PC-9 (cell line): ENCODE measurements around the gene CCDC88C. TPM values are rescaled to one million over a fixed set of nuclear protein-coding genes. Genes with fewer than 3 reads are reported as not detected.
"Not testable (repeated sequence)": the region's sequence is repeated elsewhere in the genome, so short reads cannot be mapped to it uniquely, and the experiment has no call there.

ENCODE experiments used
- BruUV-seq: library from RNA; stranded (reverse); fragments of 400-500 nt; replicated peaks from 2 replicates; lab custom pipeline; 2021; lab: Mats Ljungman, UMichigan
- CTCF ChIA-PET: fragments of 300-600 bp; sonication (Branson Sonifier 250); formaldehyde crosslinking; loops from one replicate; lab custom pipeline; 2022; ENCODE audit warnings: antibody characterized with exemption; lab: Charles Lee
- POLR2A ChIA-PET: fragments of 300-600 bp; sonication (Branson Sonifier 250); formaldehyde crosslinking; loops from one replicate; lab custom pipeline; 2022; ENCODE audit warnings: antibody characterized with exemption; ENCODE audit not compliant: unreplicated experiment; lab: Charles Lee
- DNase-seq, 2 experiments: peaks; one replicate each; pipeline versions ENCODE4 v3.0.0 to v3.0.0-alpha.2; 2015 to 2022; ENCODE audit warnings: mixed read lengths in 1 of 2
- H2AFZ ChIP-seq: fragments of 200-600 bp; sonication (generic); 2 replicates; pipeline ENCODE4 v1.8.1; 2017; ENCODE audit warnings: antibody characterized with exemption
- H3F3A ChIP-seq: fragments of 200-600 bp; sonication (generic); 2 replicates; pipeline ENCODE4 v1.8.1; 2017; ENCODE audit warnings: antibody characterized with exemption, mild to moderate bottlenecking, low read depth; ENCODE audit not compliant: insufficient read depth
- H3K27ac ChIP-seq: fragments of 200-600 bp; sonication (generic); 2 replicates; pipeline ENCODE4 v1.6.1; 2016; ENCODE audit warnings: mixed run types
- H3K27me3 ChIP-seq: fragments of 200-600 bp; sonication (generic); 2 replicates; pipeline ENCODE4 v1.6.1; 2016; ENCODE audit warnings: low read depth, mixed run types; ENCODE audit not compliant: insufficient read depth
- H3K36me3 ChIP-seq: fragments of 200-600 bp; sonication (generic); 2 replicates; pipeline ENCODE4 v1.6.1; 2016; ENCODE audit warnings: low read depth, mixed run types
- H3K4me1 ChIP-seq: fragments of 200-600 bp; sonication (generic); replicated peaks from 2 replicates; pipeline ENCODE4 v1.6.1; 2016; ENCODE audit warnings: mixed run types; ENCODE audit not compliant: insufficient read depth
- H3K4me2 ChIP-seq: fragments of 200-600 bp; sonication (generic); 2 replicates; pipeline ENCODE4 v1.6.1; 2017; ENCODE audit warnings: mixed run types
- H3K4me3 ChIP-seq: fragments of 200-600 bp; sonication (generic); 2 replicates; pipeline ENCODE4 v1.6.1; 2016; ENCODE audit warnings: mixed run types
- H3K79me2 ChIP-seq: fragments of 200-600 bp; sonication (generic); 2 replicates; pipeline ENCODE4 v1.6.1; 2017; ENCODE audit warnings: low read depth, mixed run types
- H3K9me2 ChIP-seq: fragments of 200-600 bp; sonication (generic); 2 replicates; pipeline ENCODE4 v1.8.1; 2017; ENCODE audit warnings: mild to moderate bottlenecking; ENCODE audit not compliant: insufficient read depth
- H3K9me3 ChIP-seq: fragments of 200-600 bp; sonication (generic); 2 replicates; pipeline ENCODE4 v1.8.1; 2016; ENCODE audit warnings: low read depth; ENCODE audit not compliant: insufficient read depth
- H4K20me1 ChIP-seq: fragments of 200-600 bp; sonication (generic); 2 replicates; pipeline ENCODE4 v1.8.1; 2017; ENCODE audit not compliant: insufficient read depth
- EZH2 ChIP-seq: fragments of 200-600 bp; sonication (generic); IDR thresholded peaks from 2 replicates; pipeline ENCODE4 v1.8.0; 2017; ENCODE audit warnings: antibody characterized with exemption, low read depth
- intact Hi-C: fragments of 100-400 bp; cut with micrococcal nuclease; formaldehyde crosslinking; loops from one replicate; pipeline ENCODE4 v1.10.0; 2022; ENCODE audit not compliant: unreplicated experiment
- total RNA-seq: library from RNA; stranded (reverse); gene quantifications from 2 replicates; pipeline ENCODE4 v1.2.3, GENCODE V29; 2021
- TF ChIP-seq, protein P1 (sequence below): fragments of 200-600 bp; sonication (generic); conservative IDR thresholded peaks from 2 replicates; pipeline ENCODE4 v1.6.1; 2017; ENCODE audit warnings: mixed run types, antibody characterized with exemption, mild to moderate bottlenecking, moderate library complexity

The CCDC88C gene
- total RNA-seq, 1 experiment from 2014 or later: 7.4 TPM

DNA sequence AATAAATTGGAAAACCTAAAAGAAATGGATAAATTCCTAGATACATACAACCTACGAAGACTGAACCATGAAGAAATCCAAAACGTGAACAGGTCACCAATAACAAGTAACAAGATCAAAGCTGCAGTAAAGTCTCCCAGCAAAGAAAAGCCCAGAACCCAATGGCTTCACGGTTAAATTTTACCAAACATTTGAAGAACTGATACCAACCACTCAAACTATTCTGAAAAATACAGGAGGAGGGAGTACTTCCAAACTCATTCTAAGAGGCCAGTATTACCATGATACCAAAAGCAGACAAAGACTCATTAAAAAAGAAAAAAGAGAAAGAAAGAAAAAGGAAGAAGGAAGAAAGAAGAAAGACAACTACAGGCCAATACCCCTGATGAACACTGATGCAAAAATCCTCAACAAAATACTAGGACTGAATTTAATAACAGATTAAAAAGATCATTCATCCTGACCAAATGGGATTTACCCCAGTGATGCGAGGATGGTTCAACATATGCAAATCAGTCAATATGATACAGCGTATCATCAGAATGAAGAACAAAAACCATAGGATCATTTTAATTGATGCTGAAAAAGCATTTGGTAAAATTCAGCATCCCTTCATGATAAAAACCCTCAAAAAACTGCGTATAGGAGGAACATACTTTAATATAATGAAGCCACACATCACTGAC is 26.9 kb upstream of the CCDC88C start:
- no TSS peak for BruUV-seq
- H3K27me3 ChIP-seq: no peaks in the 10 kb centered on the region
- intact Hi-C loops: no loop called here
- no peaks in the 10 kb centered on the region for H3F3A ChIP-seq
- no peak overlapping the region for H3K27ac ChIP-seq
- H3K4me1 ChIP-seq: no peaks in the 10 kb centered on the region
- no peaks in the 10 kb centered on the region for H4K20me1 ChIP-seq
- no peaks in the 10 kb centered on the region for H3K9me2 ChIP-seq
- no peak for DNase-seq
- TF ChIP-seq EZH2: no peak
- TF ChIP-seq, protein P1, sequence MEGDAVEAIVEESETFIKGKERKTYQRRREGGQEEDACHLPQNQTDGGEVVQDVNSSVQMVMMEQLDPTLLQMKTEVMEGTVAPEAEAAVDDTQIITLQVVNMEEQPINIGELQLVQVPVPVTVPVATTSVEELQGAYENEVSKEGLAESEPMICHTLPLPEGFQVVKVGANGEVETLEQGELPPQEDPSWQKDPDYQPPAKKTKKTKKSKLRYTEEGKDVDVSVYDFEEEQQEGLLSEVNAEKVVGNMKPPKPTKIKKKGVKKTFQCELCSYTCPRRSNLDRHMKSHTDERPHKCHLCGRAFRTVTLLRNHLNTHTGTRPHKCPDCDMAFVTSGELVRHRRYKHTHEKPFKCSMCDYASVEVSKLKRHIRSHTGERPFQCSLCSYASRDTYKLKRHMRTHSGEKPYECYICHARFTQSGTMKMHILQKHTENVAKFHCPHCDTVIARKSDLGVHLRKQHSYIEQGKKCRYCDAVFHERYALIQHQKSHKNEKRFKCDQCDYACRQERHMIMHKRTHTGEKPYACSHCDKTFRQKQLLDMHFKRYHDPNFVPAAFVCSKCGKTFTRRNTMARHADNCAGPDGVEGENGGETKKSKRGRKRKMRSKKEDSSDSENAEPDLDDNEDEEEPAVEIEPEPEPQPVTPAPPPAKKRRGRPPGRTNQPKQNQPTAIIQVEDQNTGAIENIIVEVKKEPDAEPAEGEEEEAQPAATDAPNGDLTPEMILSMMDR: no peak
- no peak overlapping the region for H3K4me3 ChIP-seq
- no peak overlapping the region for H3K4me2 ChIP-seq
- no peak overlapping the region for H2AFZ ChIP-seq
- ChIA-PET CTCF (no interaction called here), POLR2A (no interaction called here)
- no peaks in the 10 kb centered on the region for H3K36me3 ChIP-seq
- no peaks in the 10 kb centered on the region for H3K79me2 ChIP-seq
- no peaks in the 10 kb centered on the region for H3K9me3 ChIP-seq

DNA sequence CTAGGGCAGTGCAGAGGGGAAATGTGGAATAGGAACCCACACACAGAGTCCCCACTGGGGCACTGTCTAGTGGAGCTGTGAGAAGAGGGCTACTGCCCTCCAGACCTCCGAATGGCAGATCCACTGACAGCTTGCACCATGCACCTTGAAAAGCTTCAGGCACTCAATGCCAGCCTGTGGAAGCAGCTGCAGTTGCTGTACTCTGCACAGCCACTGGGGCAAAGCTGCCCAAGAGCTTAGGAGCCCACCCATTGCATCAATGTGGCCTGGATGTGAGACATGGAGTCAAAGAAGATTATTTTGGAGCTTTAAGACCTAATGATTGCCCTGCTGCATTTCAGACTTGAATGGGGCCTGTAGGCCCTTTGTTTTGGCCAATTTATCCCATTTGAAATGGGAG is 21.7 kb upstream of the CCDC88C start:
- Histone ChIP-seq H3K36me3 (no peaks in the 10 kb centered on the region), H3K27me3 (no peaks in the 10 kb centered on the region), H3K9me2 (no peaks in the 10 kb centered on the region), H3K4me3 (no peak overlapping the region), H3K27ac (no peak overlapping the region), H2AFZ (no peak overlapping the region), H3K4me1 (no peaks in the 10 kb centered on the region), H3K79me2 (no peaks in the 10 kb centered on the region), H3K4me2 (no peak overlapping the region), H3K9me3 (no peaks in the 10 kb centered on the region), H4K20me1 (no peaks in the 10 kb centered on the region), H3F3A (no peaks in the 10 kb centered on the region)
- POLR2A ChIA-PET: no interaction called here
- intact Hi-C loops: no loop called here
- CTCF ChIA-PET: no interaction called here
- BruUV-seq: no TSS peak
- TF ChIP-seq EZH2: no peak
- TF ChIP-seq, protein P1: no peak
- no peak for DNase-seq

DNA sequence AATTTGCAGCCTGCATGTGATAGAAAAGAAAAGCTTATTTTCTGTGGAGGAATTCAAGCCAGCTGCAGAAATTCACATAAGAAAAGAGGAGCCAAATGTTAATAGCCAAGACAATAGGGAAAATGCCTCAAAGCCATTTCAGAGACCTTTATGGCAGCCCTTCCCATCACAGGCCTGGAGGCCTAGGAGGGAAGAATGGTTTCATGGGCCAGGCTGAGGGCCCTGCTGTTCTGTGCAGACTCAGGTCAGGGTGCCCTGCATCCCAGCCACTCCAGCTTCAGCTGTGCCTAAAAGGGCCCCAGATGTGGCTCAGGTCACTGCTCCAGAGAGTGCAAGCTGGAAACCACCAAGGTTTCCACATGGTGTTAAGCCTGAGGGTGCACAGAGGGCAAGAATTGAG is 21.2 kb upstream of the CCDC88C start:
- TF ChIP-seq EZH2: no peak
- TF ChIP-seq, protein P1: no peak
- Histone ChIP-seq H3K4me2 (no peak overlapping the region), H4K20me1 (no peaks in the 10 kb centered on the region), H3F3A (no peaks in the 10 kb centered on the region), H3K27ac (no peak overlapping the region), H3K36me3 (no peaks in the 10 kb centered on the region), H3K4me1 (no peaks in the 10 kb centered on the region), H3K9me3 (no peaks in the 10 kb centered on the region), H3K9me2 (no peaks in the 10 kb centered on the region), H3K79me2 (no peaks in the 10 kb centered on the region), H3K27me3 (no peaks in the 10 kb centered on the region), H2AFZ (no peak overlapping the region), H3K4me3 (no peak overlapping the region)
- DNase-seq: no peak
- intact Hi-C loops: no loop called here
- BruUV-seq: no TSS peak
- POLR2A ChIA-PET: no interaction called here
- CTCF ChIA-PET: no interaction called here

DNA sequence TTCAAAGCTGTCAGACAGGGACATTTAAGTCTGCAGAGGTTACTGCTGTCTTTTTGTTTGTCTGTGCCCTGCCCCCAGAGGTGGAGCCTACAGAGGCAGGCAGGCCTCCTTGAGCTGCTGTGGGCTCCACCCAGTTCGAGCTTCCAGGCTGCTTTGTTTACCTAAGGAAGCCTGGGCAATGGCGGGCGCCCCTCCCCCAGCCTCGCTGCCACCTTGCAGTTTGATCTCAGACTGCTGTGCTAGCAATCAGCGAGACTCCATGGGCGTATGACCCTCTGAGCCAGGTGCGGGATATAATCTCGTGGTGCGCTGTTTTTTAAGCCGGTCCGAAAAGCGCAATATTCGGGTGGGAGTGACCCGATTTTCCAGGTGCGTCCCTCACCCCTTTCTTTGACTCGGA is 18.6 kb upstream of the CCDC88C start:
- H4K20me1 ChIP-seq, BruUV-seq, intact Hi-C loops, DNase-seq, H3K27ac ChIP-seq, H3K4me3 ChIP-seq, POLR2A ChIA-PET, H3K4me1 ChIP-seq, CTCF ChIA-PET, H2AFZ ChIP-seq, H3K36me3 ChIP-seq, H3K4me2 ChIP-seq, H3K9me2 ChIP-seq, H3K9me3 ChIP-seq, H3K79me2 ChIP-seq, H3F3A ChIP-seq, H3K27me3 ChIP-seq: not testable (repeated sequence)
